A549 (cell line): ENCODE measurements around the gene MYLK. TPM values are rescaled to one million over a fixed set of nuclear protein-coding genes. Genes with fewer than 3 reads are reported as not detected.
A peak's percentile ranks its signal among the peaks of the same experiment; 100 is the strongest.
"Not testable (repeated sequence)": the region's sequence is repeated elsewhere in the genome, so short reads cannot be mapped to it uniquely, and the experiment has no call there.

Experiments
- ATAC-seq, 2 experiments: fragments of 200-7000 bp in 1 of 2; fragments of >200 bp in 1 of 2; cut with Nextera tagmentation in 1 of 2; cut with Tn5 transposase in 1 of 2; 3 replicates each; pipeline versions ENCODE4 v1.8.0 to v1.9.1; 2018 to 2020; ENCODE audit warnings: mild to moderate bottlenecking in 1 of 2, moderate library complexity in 1 of 2
- CTCF ChIA-PET: fragments of 300-600 bp; sonication (Branson Sonifier 250); formaldehyde crosslinking; extraction: SDS; loops from one replicate; lab custom pipeline; 2021; ENCODE audit warnings: antibody characterized with exemption, inconsistent platforms; lab: Yijun Ruan, JAX
- POLR2A ChIA-PET: fragments of 350-600 bp; formaldehyde crosslinking; extraction: SDS; loops from one replicate; lab custom pipeline; 2021; ENCODE audit warnings: antibody characterized with exemption, inconsistent platforms; lab: Yijun Ruan, JAX
- DNase-seq, 2 experiments: peaks; one replicate each; pipeline versions ENCODE4 v3.0.0 to v3.0.0-alpha.2; 2011 to 2016; ENCODE audit warnings: low read depth in 1 of 2, low spot score in 1 of 2
- FAIRE-seq: peaks from 2 replicates; lab custom pipeline; 2011; peaks lifted over from hg19 to GRCh38; lab: Jason Lieb, UNC
- H3K27ac ChIP-seq, 2 experiments: fragments of >200 bp; sonication (Bioruptor Twin); formaldehyde crosslinking; 3 replicates each; pipeline ENCODE4 v1.5.1; 2016 to 2017
- H3K4me1 ChIP-seq: fragments of >200 bp; sonication (Bioruptor Twin); formaldehyde crosslinking; 3 replicates; pipeline ENCODE4 v1.6.1; 2016
- H3K4me2 ChIP-seq: fragments of >200 bp; sonication (Bioruptor Twin); formaldehyde crosslinking; 3 replicates; pipeline ENCODE4 v1.6.1; 2016
- H3K4me3 ChIP-seq: fragments of >200 bp; sonication (Bioruptor Twin); formaldehyde crosslinking; 3 replicates; pipeline ENCODE4 v1.5.1; 2016
- H3K9me3 ChIP-seq: fragments of >200 bp; sonication (Bioruptor Twin); formaldehyde crosslinking; 3 replicates; pipeline ENCODE4 v1.6.1; 2016
- CHD2 ChIP-seq: fragments of 150-350 bp; IDR thresholded peaks from 2 replicates; pipeline ENCODE4 v1.6.1; 2014; ENCODE audit warnings: low read length; ENCODE audit not compliant: partially characterized antibody
- EHF ChIP-seq: fragments of 250-450 bp; sonication (Bioruptor Pico); IDR thresholded peaks from 2 replicates; pipeline ENCODE4 v1.5.0; 2020; ENCODE audit warnings: mild to moderate bottlenecking
- HOXA7 ChIP-seq: fragments of 250-450 bp; sonication (Bioruptor Pico); IDR thresholded peaks from 2 replicates; pipeline ENCODE4 v1.5.0; 2020; ENCODE audit warnings: mild to moderate bottlenecking, moderate library complexity
- JUN ChIP-seq, 2 experiments: fragments of >200 bp; sonication (Bioruptor Twin); formaldehyde crosslinking; IDR thresholded peaks; 2 replicates in 1 of 2; 3 replicates in 1 of 2; pipeline ENCODE4 v1.6.1; 2016 to 2017
- MAFK ChIP-seq: fragments of 450-650 bp; IDR thresholded peaks from 2 replicates; pipeline ENCODE4 v1.6.1; 2014; ENCODE audit not compliant: partially characterized antibody
- PHF8 ChIP-seq: fragments of 200-600 bp; sonication (generic); IDR thresholded peaks from 2 replicates; pipeline ENCODE4 v1.6.1; 2016; ENCODE audit warnings: low read depth, mild to moderate bottlenecking, antibody characterized with exemption, moderate library complexity, borderline replicate concordance
- RNF2 ChIP-seq: fragments of 200-600 bp; sonication (generic); IDR thresholded peaks from 2 replicates; pipeline ENCODE4 v1.6.1; 2016; ENCODE audit warnings: low read depth, mild to moderate bottlenecking, antibody characterized with exemption, moderate library complexity, borderline replicate concordance
- TP53 ChIP-seq: fragments of 250-450 bp; sonication (Bioruptor Pico); IDR thresholded peaks from 2 replicates; pipeline ENCODE4 v1.5.0; 2021; ENCODE audit warnings: mild to moderate bottlenecking, moderate library complexity
- ZC3H11A ChIP-seq: fragments of 450-650 bp; IDR thresholded peaks from 2 replicates; pipeline ENCODE4 v1.6.1; 2014; ENCODE audit warnings: antibody characterized with exemption, mild to moderate bottlenecking
- ZFP36 ChIP-seq: fragments of 450-650 bp; IDR thresholded peaks from 2 replicates; pipeline ENCODE4 v1.6.1; 2014; ENCODE audit warnings: borderline replicate concordance; ENCODE audit not compliant: partially characterized antibody
- WGBS: methylation state at CpG from one replicate; pipeline ENCODE4 v1.1.6; 2017; ENCODE audit errors: missing lambda C conversion rate; 5-methylcytosine and 5-hydroxymethylcytosine counted together
- polyA plus RNA-seq, 4 experiments: library from polyadenylated mRNA; depleted of rRNA in 3 of 4; stranded (reverse); fragments of >200 nt; fragmentation: RNase III in 1 of 4; extraction: RNeasy Plus Mini Kit Qiagen cat#74134 plus additional on column Dnase treatment in 1 of 4; gene quantifications; 2 replicates in 3 of 4; 3 replicates in 1 of 4; pipeline ENCODE4 v1.2.3, GENCODE V29; 2011 to 2017
- TF ChIP-seq, protein P1 (sequence below): fragments of 250-450 bp; sonication (Bioruptor Pico); IDR thresholded peaks from 2 replicates; pipeline ENCODE4 v1.5.0; 2021; ENCODE audit warnings: mild to moderate bottlenecking, moderate library complexity, borderline replicate concordance
- TF ChIP-seq, protein P2 (sequence below): IDR thresholded peaks from 2 replicates; pipeline ENCODE4 v1.6.1; 2012
- TF ChIP-seq, protein P3 (sequence below): fragments of 150-350 bp; IDR thresholded peaks from 2 replicates; pipeline ENCODE4 v1.6.1; 2014; ENCODE audit warnings: low read depth, mild to moderate bottlenecking, low read length

The MYLK gene
- polyA plus RNA-seq, 2 of the 4 experiments (the other 2 are of a cell fraction): 16.9 to 17.4 TPM

DNA sequence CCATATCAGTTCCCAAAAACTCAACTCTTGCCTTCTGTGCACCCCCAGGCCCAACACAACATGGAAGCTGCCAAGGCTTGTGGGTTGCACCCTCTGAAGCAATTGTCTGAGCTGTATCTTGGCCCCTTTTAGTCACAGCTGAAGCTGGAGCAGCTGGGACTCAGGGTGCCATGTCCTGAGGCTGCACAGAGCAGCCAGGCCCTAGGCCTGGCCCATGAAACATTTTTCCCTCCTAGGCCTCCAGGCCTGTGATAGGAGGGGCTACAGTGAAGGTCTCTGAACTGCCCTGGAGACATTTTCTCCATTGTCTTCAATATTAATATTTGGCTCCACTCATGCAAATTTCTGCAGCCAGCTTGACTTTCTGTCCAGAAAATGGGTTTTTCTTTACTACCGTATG is 8.1 kb upstream of the MYLK start:
- Histone ChIP-seq H3K27ac (no peak overlapping the region), H3K4me3 (no peak overlapping the region), H3K4me1 (no peaks in the 10 kb centered on the region), H3K4me2 (no peak overlapping the region), H3K9me3 (peaks cover 24% of the 10 kb centered on the region)
- CTCF ChIA-PET: interaction anchor here (0.9 to 1.0 kb wide), 2 partner anchors 35 to 240 kb away, joined by 3 read pairs; no protein-coding TSS in a partner anchor
- FAIRE-seq (no peak), ATAC-seq (no peak), DNase-seq (no peak)
- WGBS: 92% methylated on average over 1 of the region's 1 CpG
- POLR2A ChIA-PET: no interaction called here
- TF ChIP-seq ZFP36: peak; percentile 94
- no peak for TF ChIP-seq CHD2

DNA sequence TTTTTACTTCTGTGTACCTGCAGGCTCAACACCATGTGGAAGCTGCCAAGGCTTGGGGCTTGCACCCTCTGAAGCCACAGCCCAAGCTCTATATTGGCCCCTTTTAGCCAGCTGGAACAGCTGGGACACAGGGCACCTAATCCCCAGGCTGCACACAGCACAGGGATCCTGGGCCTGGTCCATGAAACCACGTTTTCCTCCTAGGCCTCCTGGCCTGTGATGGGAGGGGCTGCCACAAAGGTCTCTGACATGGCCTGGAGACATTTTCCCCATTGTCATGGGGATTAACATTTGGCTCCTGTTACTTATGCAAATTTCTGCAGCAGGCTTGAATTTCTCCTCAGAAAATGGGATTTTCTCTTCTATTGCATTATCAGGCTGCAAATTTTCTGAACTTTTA is 6.9 kb upstream of the MYLK start:
- peaks cover 24% of the 10 kb centered on the region for H3K9me3 ChIP-seq
- CTCF ChIA-PET: interaction anchor here (0.9 to 1.7 kb wide), 2 partner anchors 9 to 239 kb away, joined by 3 to 5 read pairs; no protein-coding TSS in a partner anchor
- H3K4me2 ChIP-seq, H3K4me3 ChIP-seq, ATAC-seq, FAIRE-seq, H3K4me1 ChIP-seq, H3K27ac ChIP-seq, POLR2A ChIA-PET, DNase-seq: not testable (repeated sequence)
- WGBS: 20% methylated on average over 1 of the region's 1 CpG

DNA sequence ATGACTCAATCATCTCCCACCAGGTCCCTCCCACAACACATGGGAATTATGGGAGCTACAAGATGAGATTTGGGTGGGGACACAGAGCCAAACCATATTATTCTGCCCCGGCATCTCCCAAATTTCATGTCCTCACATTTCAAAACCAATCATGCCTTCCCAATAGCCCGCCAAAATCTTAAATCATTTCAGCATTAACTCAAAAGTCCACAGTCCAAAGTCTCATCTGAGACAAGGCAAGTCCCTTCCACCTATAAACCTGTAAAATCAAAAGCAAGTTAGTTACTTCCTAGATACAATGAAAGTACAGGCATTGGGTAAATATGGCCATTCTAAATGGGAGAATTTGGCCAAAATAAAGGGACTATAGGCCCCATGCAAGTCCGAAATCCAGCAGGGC is 6.0 kb upstream of the MYLK start:
- CTCF ChIA-PET: interaction anchor here (1.6 to 1.7 kb wide), 2 partner anchors 9 to 238 kb away, joined by 3 to 5 read pairs; no protein-coding TSS in a partner anchor
- H3K27ac ChIP-seq, H3K4me2 ChIP-seq, H3K4me1 ChIP-seq, POLR2A ChIA-PET, ATAC-seq, H3K4me3 ChIP-seq, DNase-seq, FAIRE-seq: not testable (repeated sequence)
- peaks cover 24% of the 10 kb centered on the region for H3K9me3 ChIP-seq
- 78% methylated on average over 3 of the region's 3 CpGs for WGBS

DNA sequence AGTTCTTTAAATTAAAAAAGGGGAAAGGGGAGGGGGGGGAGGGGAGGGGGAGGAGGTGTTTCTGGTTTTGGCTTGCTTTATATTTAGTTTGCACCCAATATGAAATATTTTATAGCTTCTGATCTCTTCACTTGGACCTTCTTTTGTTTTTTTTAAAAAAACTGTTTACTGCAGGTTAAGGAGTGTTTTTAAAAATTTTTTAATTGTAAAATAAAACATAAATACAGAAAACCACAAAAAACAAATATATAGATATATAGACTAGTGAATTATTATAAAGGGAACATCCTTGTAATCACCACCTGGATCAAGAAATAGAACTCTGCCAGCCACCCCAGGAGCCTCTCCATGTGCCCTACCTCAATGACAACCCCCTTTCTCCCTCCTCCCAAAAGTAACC is 861 bp upstream of the MYLK start:
- peak overlapping the region; percentile 90 for H3K4me2 ChIP-seq
- no peak for ATAC-seq
- FAIRE-seq: no peak
- TF ChIP-seq EHF (CRISPR knock-in tag): no peak
- TF ChIP-seq, protein P1, sequence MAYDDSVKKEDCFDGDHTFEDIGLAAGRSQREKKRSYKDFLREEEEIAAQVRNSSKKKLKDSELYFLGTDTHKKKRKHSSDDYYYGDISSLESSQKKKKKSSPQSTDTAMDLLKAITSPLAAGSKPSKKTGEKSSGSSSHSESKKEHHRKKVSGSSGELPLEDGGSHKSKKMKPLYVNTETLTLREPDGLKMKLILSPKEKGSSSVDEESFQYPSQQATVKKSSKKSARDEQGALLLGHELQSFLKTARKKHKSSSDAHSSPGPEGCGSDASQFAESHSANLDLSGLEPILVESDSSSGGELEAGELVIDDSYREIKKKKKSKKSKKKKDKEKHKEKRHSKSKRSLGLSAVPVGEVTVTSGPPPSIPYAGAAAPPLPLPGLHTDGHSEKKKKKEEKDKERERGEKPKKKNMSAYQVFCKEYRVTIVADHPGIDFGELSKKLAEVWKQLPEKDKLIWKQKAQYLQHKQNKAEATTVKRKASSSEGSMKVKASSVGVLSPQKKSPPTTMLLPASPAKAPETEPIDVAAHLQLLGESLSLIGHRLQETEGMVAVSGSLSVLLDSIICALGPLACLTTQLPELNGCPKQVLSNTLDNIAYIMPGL: no peak
- no peak for TF ChIP-seq ZC3H11A
- no peak for TF ChIP-seq HOXA7 (CRISPR knock-in tag)
- no peak for TF ChIP-seq RNF2
- TF ChIP-seq, protein P2, sequence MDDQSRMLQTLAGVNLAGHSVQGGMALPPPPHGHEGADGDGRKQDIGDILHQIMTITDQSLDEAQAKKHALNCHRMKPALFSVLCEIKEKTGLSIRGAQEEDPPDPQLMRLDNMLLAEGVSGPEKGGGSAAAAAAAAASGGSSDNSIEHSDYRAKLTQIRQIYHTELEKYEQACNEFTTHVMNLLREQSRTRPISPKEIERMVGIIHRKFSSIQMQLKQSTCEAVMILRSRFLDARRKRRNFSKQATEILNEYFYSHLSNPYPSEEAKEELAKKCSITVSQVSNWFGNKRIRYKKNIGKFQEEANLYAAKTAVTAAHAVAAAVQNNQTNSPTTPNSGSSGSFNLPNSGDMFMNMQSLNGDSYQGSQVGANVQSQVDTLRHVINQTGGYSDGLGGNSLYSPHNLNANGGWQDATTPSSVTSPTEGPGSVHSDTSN: no peak
- TF ChIP-seq ZFP36: no peak
- TF ChIP-seq TP53 (CRISPR knock-in tag): no peak
- TF ChIP-seq CHD2: no peak
- TF ChIP-seq, protein P3, sequence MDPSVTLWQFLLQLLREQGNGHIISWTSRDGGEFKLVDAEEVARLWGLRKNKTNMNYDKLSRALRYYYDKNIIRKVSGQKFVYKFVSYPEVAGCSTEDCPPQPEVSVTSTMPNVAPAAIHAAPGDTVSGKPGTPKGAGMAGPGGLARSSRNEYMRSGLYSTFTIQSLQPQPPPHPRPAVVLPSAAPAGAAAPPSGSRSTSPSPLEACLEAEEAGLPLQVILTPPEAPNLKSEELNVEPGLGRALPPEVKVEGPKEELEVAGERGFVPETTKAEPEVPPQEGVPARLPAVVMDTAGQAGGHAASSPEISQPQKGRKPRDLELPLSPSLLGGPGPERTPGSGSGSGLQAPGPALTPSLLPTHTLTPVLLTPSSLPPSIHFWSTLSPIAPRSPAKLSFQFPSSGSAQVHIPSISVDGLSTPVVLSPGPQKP: no peak
- no peak for TF ChIP-seq JUN (IDR thresholded peaks at IDR 0.05)
- TF ChIP-seq PHF8: no peak
- no peak for TF ChIP-seq MAFK
- H3K4me1 ChIP-seq: peaks cover 16% of the 10 kb centered on the region
- no peaks in the 10 kb centered on the region for H3K9me3 ChIP-seq
- ChIA-PET CTCF (interaction anchor here (0.7 to 1.0 kb wide), 2 partner anchors 157 to 184 kb away, joined by 3 to 4 read pairs; no protein-coding TSS in a partner anchor), POLR2A (no interaction called here)
- DNase-seq: no peak
- peak overlapping the region in 1 of 2 experiments; percentile 90; a peak in 3 of 6 replicates for H3K27ac ChIP-seq
- peak overlapping the region; percentile 86; the same call in 1 of the 3 replicates for H3K4me3 ChIP-seq
